HG03565 (cell line): Measurements from ENCODE around the gene SMTNL2.
"Not testable (repeated sequence)": the region's sequence is repeated elsewhere in the genome, so short reads cannot be mapped to it uniquely, and the experiment has no call there.

Source experiments
- ATAC-seq: cut with Tn5 transposase; IDR thresholded peaks from one replicate; pipeline ENCODE4 v1.9.1; 2021; ENCODE audit warnings: mild to moderate bottlenecking, moderate library complexity; ENCODE audit not compliant: unreplicated experiment

The SMTNL2 gene

GRCh38 chr17:4631431-4631830 lies 47.1 kb downstream of the SMTNL2 start:
- no peak for ATAC-seq

GRCh38 chr17:4631836-4632580 lies 47.7 kb downstream of the SMTNL2 start:
- no peak for ATAC-seq

GRCh38 chr17:4632581-4632920 lies 48.2 kb downstream of the SMTNL2 start:
- no peak for ATAC-seq

- ATAC-seq = no peak
These were observed 49.3 kb downstream of the SMTNL2 start for GRCh38 chr17:4633643-4634042.

- ATAC-seq = no peak
These were observed 50.6 kb downstream of the SMTNL2 start for GRCh38 chr17:4634976-4635375.

GRCh38 chr17:4635823-4636375 lies 51.6 kb downstream of the SMTNL2 start:
- no peak for ATAC-seq

- ATAC-seq = no peak
These were observed 52.3 kb downstream of the SMTNL2 start for GRCh38 chr17:4636474-4637100.

GRCh38 chr17:4638766-4639165 lies 54.4 kb downstream of the SMTNL2 start:
- ATAC-seq = not testable (repeated sequence)

- not testable (repeated sequence) for ATAC-seq
These were observed 55.2 kb downstream of the SMTNL2 start for GRCh38 chr17:4639301-4640059.

GRCh38 chr17:4640569-4641188 lies 56.4 kb downstream of the SMTNL2 start:
- not testable (repeated sequence) for ATAC-seq

GRCh38 chr17:4641297-4642195 lies 57.2 kb downstream of the SMTNL2 start, which contains the start of gene ALOX15:
TSS of gene ALOX15 (minus strand) at chr17:4641678. CDS start at chr17:4641651, 27 bp downstream.
- ATAC-seq = no peak

- ATAC-seq = no peak
These were observed 58.0 kb downstream of the SMTNL2 start for GRCh38 chr17:4642286-4642685.

GRCh38 chr17:4643676-4644075 lies 59.3 kb downstream of the SMTNL2 start:
- no peak for ATAC-seq

GRCh38 chr17:4645642-4646041 lies 61.3 kb downstream of the SMTNL2 start:
- no peak for ATAC-seq

GRCh38 chr17:4648741-4649140 lies 64.4 kb downstream of the SMTNL2 start:
- ATAC-seq = no peak

GRCh38 chr17:4652997-4653396 lies 68.7 kb downstream of the SMTNL2 start:
- no peak for ATAC-seq

- ATAC-seq = not testable (repeated sequence)
These were observed 71.6 kb downstream of the SMTNL2 start for GRCh38 chr17:4655933-4656332.

- no peak for ATAC-seq
These were observed 73.3 kb downstream of the SMTNL2 start for GRCh38 chr17:4657678-4658077.
